K562 (cell line): ENCODE results near the gene GCGR. TPM values are rescaled to one million over a fixed set of nuclear protein-coding genes. Genes with fewer than 3 reads are reported as not detected.
A peak's percentile ranks its signal among the peaks of the same experiment; 100 is the strongest.

Source experiments
- ATAC-seq: fragments of 200-7000 bp; cut with Tn5 transposase; 3 replicates; pipeline ENCODE4 v1.9.1; 2020; ENCODE audit warnings: moderate library complexity
- BruUV-seq: library from RNA; stranded (reverse); fragments of 400-500 nt; replicated peaks from 2 replicates; lab custom pipeline; 2021; lab: Mats Ljungman, UMichigan
- CTCF ChIA-PET: fragments of 300-600 bp; formaldehyde crosslinking; extraction: SDS; loops from one replicate; lab custom pipeline; 2021; ENCODE audit warnings: low intra/inter-chr PET ratio; lab: Yijun Ruan, JAX
- POLR2A ChIA-PET: fragments of 300-600, 350-650 bp; sonication (Branson Sonifier 250); formaldehyde crosslinking; extraction: SDS; loops from one replicate; lab custom pipeline; 2021; ENCODE audit warnings: antibody characterized with exemption, inconsistent platforms; lab: Yijun Ruan, JAX
- DNase-seq, 4 experiments: peaks; one replicate each; pipeline versions ENCODE4 v3.0.0 to v3.0.0-alpha.2; 2011 to 2018; ENCODE audit warnings: low spot score in 3 of 4, mixed read lengths in 3 of 4; ENCODE audit errors: extremely low read depth in 1 of 4
- FAIRE-seq: peaks from 2 replicates; lab custom pipeline; 2011; peaks lifted over from hg19 to GRCh38; lab: Jason Lieb, UNC
- H2AFZ ChIP-seq: 2 replicates; pipeline ENCODE4 v1.6.0; 2011; ENCODE audit warnings: low read depth, low read length, control low read depth, inconsistent platforms
- H3K27ac ChIP-seq: fragments of 200-600 bp; 3 replicates; pipeline ENCODE4 v1.8.0; 2011; ENCODE audit warnings: low read depth, mild to moderate bottlenecking, control low read depth, inconsistent platforms, low read length, moderate library complexity, mixed read lengths; ENCODE audit errors: extremely low read depth
- H3K27me3 ChIP-seq, 2 experiments: fragments of 300-600 bp in 1 of 2; 2 replicates in 1 of 2; 3 replicates in 1 of 2; pipeline versions ENCODE4 v1.6.0 to v1.8.0; 2011; ENCODE audit warnings: inconsistent platforms in 2 of 2, low read length in 2 of 2, mild to moderate bottlenecking in 1 of 2, mixed read lengths in 1 of 2, moderate library complexity in 1 of 2; ENCODE audit not compliant: control insufficient read depth in 2 of 2, insufficient read depth in 2 of 2
- H3K36me3 ChIP-seq: fragments of 300-600 bp; 3 replicates; pipeline ENCODE4 v1.8.0; 2011; ENCODE audit warnings: mild to moderate bottlenecking, low read length, inconsistent platforms; ENCODE audit not compliant: control insufficient read depth, insufficient read depth
- H3K4me1 ChIP-seq, 2 experiments: fragments of 200-600 bp in 1 of 2; replicated peaks in 1 of 2; 2 replicates in 1 of 2; 3 replicates in 1 of 2; pipeline versions ENCODE4 v1.5.1 to v1.8.0; 2011; ENCODE audit warnings: inconsistent platforms in 2 of 2, low read length in 2 of 2, mild to moderate bottlenecking in 1 of 2, mixed read lengths in 1 of 2, moderate library complexity in 1 of 2; ENCODE audit not compliant: control insufficient read depth in 2 of 2, insufficient read depth in 2 of 2
- H3K4me2 ChIP-seq: 2 replicates; pipeline ENCODE4 v1.6.1; 2011; ENCODE audit warnings: low read length, control low read depth, inconsistent platforms, mixed read lengths; ENCODE audit not compliant: insufficient read depth
- H3K4me3 ChIP-seq: fragments of 200-600 bp; sonication (generic), shearing (Covaris generic); 2 replicates; pipeline ENCODE4 v1.5.1; 2016; ENCODE audit warnings: control low read depth, inconsistent platforms
- H3K79me2 ChIP-seq: fragments of 200-600 bp; 3 replicates; pipeline ENCODE4 v1.8.0; 2011; ENCODE audit warnings: low read length, inconsistent platforms; ENCODE audit not compliant: control insufficient read depth, insufficient read depth
- H3K9ac ChIP-seq, 2 experiments: 2 replicates each; pipeline versions ENCODE4 v1.6.0 to v1.6.1; 2011; ENCODE audit warnings: low read depth in 2 of 2, low read length in 2 of 2, control low read depth in 1 of 2, inconsistent platforms in 1 of 2, mild to moderate bottlenecking in 1 of 2, mixed read lengths in 1 of 2; ENCODE audit not compliant: insufficient read depth in 1 of 2
- H3K9me1 ChIP-seq: one replicate; pipeline ENCODE4 v1.6.0; 2011; ENCODE audit warnings: inconsistent platforms, mild to moderate bottlenecking, low read length, moderate library complexity; ENCODE audit not compliant: control insufficient read depth, insufficient read depth
- H3K9me3 ChIP-seq: replicated peaks from 2 replicates; pipeline ENCODE4 v1.5.1; 2011; ENCODE audit warnings: low read depth, low read length, inconsistent platforms; ENCODE audit not compliant: control insufficient read depth, insufficient read depth
- H4K20me1 ChIP-seq: replicated peaks from 2 replicates; pipeline ENCODE4 v1.6.1; 2011; ENCODE audit warnings: low read length, inconsistent platforms, mixed read lengths; ENCODE audit not compliant: control insufficient read depth, insufficient read depth
- POLR2G ChIP-seq: fragments of 200-400 bp; formaldehyde crosslinking; IDR thresholded peaks from 2 replicates; pipeline ENCODE4 v1.6.1; 2017; ENCODE audit warnings: low read depth, mild to moderate bottlenecking, antibody characterized with exemption, low read length, moderate library complexity
- PTBP1 ChIP-seq: fragments of 200-400 bp; formaldehyde crosslinking; IDR thresholded peaks from 2 replicates; pipeline ENCODE4 v1.6.1; 2017; ENCODE audit warnings: low read depth, low read length
- RBFOX2 ChIP-seq: fragments of 200-400 bp; formaldehyde crosslinking; IDR thresholded peaks from 2 replicates; pipeline ENCODE4 v1.6.1; 2017; ENCODE audit warnings: low read depth, mild to moderate bottlenecking, low read length, moderate library complexity
- SMARCB1 ChIP-seq: IDR thresholded peaks from 2 replicates; pipeline ENCODE4 v1.6.1; 2011; ENCODE audit warnings: improper control_type of control experiment, low read depth; ENCODE audit not compliant: insufficient read length
- ZNF57 ChIP-seq: fragments of 450-650 bp; formaldehyde crosslinking; IDR thresholded peaks from 2 replicates; pipeline ENCODE4 v1.4.0; 2020; ENCODE audit warnings: mild to moderate bottlenecking, moderate library complexity
- ZNF785 ChIP-seq: fragments of 250-450 bp; sonication (Bioruptor Pico); IDR thresholded peaks from 2 replicates; pipeline ENCODE4 v1.4.0; 2020; ENCODE audit warnings: mild to moderate bottlenecking
- WGBS: fragments of 100-300 bp; shearing (Covaris generic); methylation state at CpG from one replicate; pipeline ENCODE4 v1.1.6; 2016; ENCODE audit warnings: low coverage, mixed read lengths; ENCODE audit not compliant: insufficient coverage; ENCODE audit errors: missing lambda C conversion rate; 5-methylcytosine and 5-hydroxymethylcytosine counted together
- in situ Hi-C: fragments of 300-500 bp; cut with MboI; formaldehyde crosslinking; loops from 4 replicates; pipeline ENCODE4 v1.15.0; 2018; ENCODE audit warnings: inconsistent platforms, mixed read lengths
- intact Hi-C: fragments of 100-400 bp; cut with micrococcal nuclease; formaldehyde crosslinking; loops from 2 replicates; pipeline ENCODE4 v1.14.2; 2022
- polyA plus RNA-seq, 8 experiments: library from polyadenylated mRNA; depleted of rRNA in 4 of 8; stranded (reverse) in 5 of 8; unstranded in 3 of 8; fragments of >200 nt; fragmentation: Nextera tagmentation in 2 of 8; fragmentation: Illumina TruSeq in 1 of 8; extraction: Ambion mirVana in 2 of 8; extraction: Trizol in 1 of 8; gene quantifications; 2 replicates each; pipeline versions ENCODE4 v1.2.1 to v1.2.3, GENCODE V29; 2011 to 2014; ENCODE audit warnings: inconsistent platforms in 1 of 8, missing spikeins in 1 of 8
- total RNA-seq, 7 experiments: library from RNA; depleted of rRNA in 6 of 7; stranded (reverse); fragments of >200 nt in 6 of 7; fragmentation: Illumina TruSeq in 2 of 7; extraction: Trizol in 2 of 7; gene quantifications; 2 replicates each; pipeline versions ENCODE4 v1.2.1 to v1.2.3, GENCODE V29; 2011 to 2021; ENCODE audit warnings: low replicate concordance in 1 of 7

The GCGR gene
- total and polyA plus RNA-seq, 9 of the 15 experiments (the other 6 are each of a cell fraction or from before 2014, with no cell fraction given): not detected

DNA sequence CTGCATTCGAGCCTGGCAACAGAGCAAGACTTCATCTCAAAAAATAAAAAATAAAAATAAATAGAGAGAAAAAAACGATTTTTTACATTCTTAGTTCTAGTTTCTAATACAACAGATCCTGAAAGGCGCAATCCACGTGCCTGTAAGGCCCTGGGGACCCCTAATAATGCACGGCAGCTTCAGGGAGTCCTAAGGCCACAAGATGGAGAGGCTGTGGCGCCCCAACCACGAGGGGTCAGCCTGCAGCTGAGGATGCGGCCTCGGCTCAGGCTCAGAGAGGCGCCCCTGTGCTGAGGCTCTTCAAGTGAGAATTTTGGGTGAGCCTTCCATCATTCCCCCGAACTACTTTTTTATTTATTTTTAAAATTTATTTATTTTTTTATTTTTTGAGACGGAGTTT, 45.5 kb downstream of the GCGR start:
- in situ Hi-C loops: no loop called here
- intact Hi-C loops: no loop called here
- no peak overlapping the region for H3K27ac ChIP-seq
- POLR2A ChIA-PET: interaction anchor here (8.3 kb wide), 1 partner anchor 7 kb away, joined by 85 read pairs; no protein-coding TSS in a partner anchor
- CTCF ChIA-PET: no interaction called here
- peaks cover 23% of the 10 kb centered on the region; the same call in 2 of the 3 replicates for H3K79me2 ChIP-seq
- 96% methylated on average over 11 of the region's 12 CpGs for WGBS
- no peaks in the 10 kb centered on the region for H3K27me3 ChIP-seq
- no peak overlapping the region for H3K9ac ChIP-seq
- DNase-seq (no peak), FAIRE-seq (no peak), ATAC-seq (no peak)
- TF ChIP-seq PTBP1 (no peak), POLR2G (0 out of 2 replicates have a peak, but pooled peaks have one; percentile 36), RBFOX2 (peak; percentile 58)
- BruUV-seq: no TSS peak
- peaks cover 90% of the 10 kb centered on the region; the same call in 2 of the 3 replicates for H3K36me3 ChIP-seq
- H3K9me1 ChIP-seq: no peaks in the 10 kb centered on the region
- H3K4me2 ChIP-seq: no peak overlapping the region
- H3K4me1 ChIP-seq: peaks cover 0 to 18% of the 10 kb centered on the region in 2 experiments; a peak in 1 of 5 replicates
- H2AFZ ChIP-seq: no peak overlapping the region
- H4K20me1 ChIP-seq: no peaks in the 10 kb centered on the region; the same call in 1 of the 2 replicates
- no peak overlapping the region for H3K4me3 ChIP-seq
- H3K9me3 ChIP-seq: no peaks in the 10 kb centered on the region

DNA sequence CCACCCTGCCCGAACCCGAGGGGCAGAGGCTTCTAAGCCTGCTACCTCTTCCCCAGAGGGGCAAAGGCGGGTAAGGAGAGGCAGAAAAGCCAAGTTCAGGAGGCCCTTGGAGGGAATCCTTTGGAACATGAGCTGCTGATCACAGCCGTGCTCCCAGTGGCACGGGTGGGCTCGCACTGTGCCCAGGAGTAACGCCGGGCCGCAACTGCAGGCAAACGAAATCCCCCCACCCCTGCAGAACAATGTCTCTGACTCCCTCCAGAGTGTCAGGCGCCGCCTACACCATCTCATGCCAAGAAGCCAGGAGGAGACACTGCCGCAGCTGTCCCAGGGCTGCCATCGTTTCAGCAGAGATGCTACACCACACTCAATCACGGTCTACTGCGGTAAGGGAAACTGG, 47.5 kb downstream of the GCGR start:
- Histone ChIP-seq H3K27me3 (no peaks in the 10 kb centered on the region), H3K36me3 (peaks cover 90% of the 10 kb centered on the region; the same call in 2 of the 3 replicates), H3K4me1 (peaks cover 0 to 17% of the 10 kb centered on the region in 2 experiments; a peak in 1 of 5 replicates), H3K9me1 (no peaks in the 10 kb centered on the region), H3K4me2 (no peak overlapping the region)
- ChIA-PET CTCF (no interaction called here), POLR2A (interaction anchor here (0.7 to 8.3 kb wide), 7 partner anchors 8 to 148 kb away, joined by 3 to 85 read pairs (median 5); partner anchors contain the start of genes MCRIP1, MRPL12 and P4HB)
- no peak for ATAC-seq
- intact Hi-C loops: no loop called here
- no peak for TF ChIP-seq SMARCB1
- no peak for TF ChIP-seq ZNF785 (CRISPR knock-in tag)
- peak; percentile 29; the same call in 1 of the 2 replicates for TF ChIP-seq RBFOX2
- TF ChIP-seq ZNF57 (CRISPR knock-in tag): no peak
- TF ChIP-seq POLR2G: peak; percentile 56; the same call in 1 of the 2 replicates
- TF ChIP-seq, all 486 proteins: peak for 2
- Histone ChIP-seq H3K27ac (no peak overlapping the region), H2AFZ (no peak overlapping the region), H3K4me3 (no peak overlapping the region), H4K20me1 (no peaks in the 10 kb centered on the region; the same call in 1 of the 2 replicates), H3K9me3 (no peaks in the 10 kb centered on the region), H3K79me2 (peaks cover 39% of the 10 kb centered on the region), H3K9ac (peak overlapping the region in 1 of 2 experiments; percentile 64; a peak in 2 of 4 replicates)
- 98% methylated on average over 9 of the region's 16 CpGs for WGBS
- BruUV-seq: no TSS peak
- no peak for FAIRE-seq
- DNase-seq: no peak
- in situ Hi-C loops: no loop called here
